Parathyroid adenoma (tissue), 2 donors: ENCODE measurements around the gene TXNDC15.
"Not testable (repeated sequence)": the region's sequence is repeated elsewhere in the genome, so short reads cannot be mapped to it uniquely, and the experiment has no call there.

Experiments used
- H2AFZ ChIP-seq: fragments of 300-600 bp; sonication (generic); one replicate; pipeline ENCODE4 v1.7.0; 2017; ENCODE audit warnings: antibody characterized with exemption, mild to moderate bottlenecking
- H3K27ac ChIP-seq: fragments of 300-600 bp; sonication (generic); one replicate; pipeline ENCODE4 v1.7.0; 2017
- H3K27me3 ChIP-seq: fragments of 300-600 bp; sonication (generic); one replicate; pipeline ENCODE4 v1.7.0; 2017; ENCODE audit warnings: low read length; ENCODE audit not compliant: control insufficient read depth, insufficient read depth
- H3K36me3 ChIP-seq: fragments of 300-600 bp; sonication (generic); one replicate; pipeline ENCODE4 v1.7.0; 2017; ENCODE audit warnings: low read length; ENCODE audit not compliant: control insufficient read depth, insufficient read depth
- H3K4me1 ChIP-seq: fragments of 300-600 bp; sonication (generic); one replicate; pipeline ENCODE4 v1.7.0; 2017; ENCODE audit warnings: control low read depth
- H3K4me2 ChIP-seq: fragments of 300-600 bp; sonication (generic); one replicate; pipeline ENCODE4 v1.7.0; 2017; ENCODE audit warnings: low read length
- H3K4me3 ChIP-seq: fragments of 300-600 bp; sonication (generic); one replicate; pipeline ENCODE4 v1.7.0; 2017; ENCODE audit warnings: low read depth, low read length
- H3K79me2 ChIP-seq: fragments of 300-600 bp; sonication (generic); one replicate; pipeline ENCODE4 v1.7.0; 2017; ENCODE audit warnings: control low read depth
- H3K9ac ChIP-seq: fragments of 300-600 bp; sonication (generic); one replicate; pipeline ENCODE4 v1.7.0; 2017; ENCODE audit warnings: mild to moderate bottlenecking
- H3K9me3 ChIP-seq: fragments of 300-600 bp; sonication (generic); one replicate; pipeline ENCODE4 v1.7.0; 2017; ENCODE audit warnings: low read length; ENCODE audit not compliant: control insufficient read depth
- TF ChIP-seq, protein P1 (sequence below): fragments of 300-600 bp; sonication (generic); IDR thresholded peaks from one replicate; pipeline ENCODE4 v1.7.0; 2017; ENCODE audit warnings: antibody characterized with exemption, mild to moderate bottlenecking
- donor health status: primary hyperparathyroidism.

TXNDC15 gene

DNA sequence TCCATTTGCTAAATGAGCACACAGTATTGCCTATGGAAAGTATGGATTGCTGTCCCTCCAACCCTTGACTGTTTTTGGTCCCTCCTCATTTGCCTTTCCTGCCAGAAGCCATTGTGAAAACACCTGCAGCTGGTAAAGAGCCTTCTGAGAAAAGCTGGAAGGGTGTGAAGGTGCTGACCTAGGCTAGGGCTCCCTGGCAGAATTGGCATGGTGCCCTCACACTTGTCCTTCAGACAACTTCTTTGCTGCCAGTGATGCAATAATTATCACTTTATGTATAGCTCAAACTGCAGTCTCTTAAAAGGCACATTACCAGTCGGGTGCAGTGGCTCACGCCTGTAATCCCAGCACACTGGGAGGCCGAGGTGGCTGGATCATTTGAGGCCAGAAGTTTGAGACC, 4.2 kb downstream of the TXNDC15 start:
- Histone ChIP-seq H3K4me1 (peaks cover 4% of the 10 kb centered on the region), H3K4me2 (no peak overlapping the region), H3K27ac (no peak overlapping the region), H3K9ac (no peak overlapping the region), H3K9me3 (no peaks in the 10 kb centered on the region), H3K79me2 (peaks cover 40% of the 10 kb centered on the region), H3K36me3 (no peaks in the 10 kb centered on the region), H2AFZ (no peak overlapping the region), H3K4me3 (no peak overlapping the region), H3K27me3 (no peaks in the 10 kb centered on the region)
- TF ChIP-seq, protein P1, sequence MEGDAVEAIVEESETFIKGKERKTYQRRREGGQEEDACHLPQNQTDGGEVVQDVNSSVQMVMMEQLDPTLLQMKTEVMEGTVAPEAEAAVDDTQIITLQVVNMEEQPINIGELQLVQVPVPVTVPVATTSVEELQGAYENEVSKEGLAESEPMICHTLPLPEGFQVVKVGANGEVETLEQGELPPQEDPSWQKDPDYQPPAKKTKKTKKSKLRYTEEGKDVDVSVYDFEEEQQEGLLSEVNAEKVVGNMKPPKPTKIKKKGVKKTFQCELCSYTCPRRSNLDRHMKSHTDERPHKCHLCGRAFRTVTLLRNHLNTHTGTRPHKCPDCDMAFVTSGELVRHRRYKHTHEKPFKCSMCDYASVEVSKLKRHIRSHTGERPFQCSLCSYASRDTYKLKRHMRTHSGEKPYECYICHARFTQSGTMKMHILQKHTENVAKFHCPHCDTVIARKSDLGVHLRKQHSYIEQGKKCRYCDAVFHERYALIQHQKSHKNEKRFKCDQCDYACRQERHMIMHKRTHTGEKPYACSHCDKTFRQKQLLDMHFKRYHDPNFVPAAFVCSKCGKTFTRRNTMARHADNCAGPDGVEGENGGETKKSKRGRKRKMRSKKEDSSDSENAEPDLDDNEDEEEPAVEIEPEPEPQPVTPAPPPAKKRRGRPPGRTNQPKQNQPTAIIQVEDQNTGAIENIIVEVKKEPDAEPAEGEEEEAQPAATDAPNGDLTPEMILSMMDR, result no peak

DNA sequence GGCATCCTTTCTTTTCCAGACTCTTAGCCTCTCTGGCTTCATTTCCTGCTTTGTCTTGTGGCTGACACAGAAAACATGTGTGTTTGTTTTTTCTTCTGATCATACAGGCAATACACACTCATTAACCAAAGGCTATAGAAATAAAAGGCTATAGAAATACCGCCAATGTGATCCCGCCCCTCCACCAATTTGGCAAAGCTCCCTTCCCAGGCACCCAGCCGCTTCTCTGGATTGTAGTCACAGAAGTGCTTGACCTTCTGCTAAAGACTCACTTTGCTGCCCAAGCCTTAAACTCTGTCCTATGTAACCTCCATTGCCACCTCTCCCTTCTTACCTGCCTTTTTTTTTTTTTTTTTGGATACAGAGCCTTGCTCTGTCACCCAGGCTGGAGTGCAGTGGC, 5.3 kb downstream of the TXNDC15 start:
- no peaks in the 10 kb centered on the region for H3K9me3 ChIP-seq
- no peaks in the 10 kb centered on the region for H3K27me3 ChIP-seq
- H3K9ac ChIP-seq, result no peak overlapping the region
- H3K4me2 ChIP-seq, result no peak overlapping the region
- H3K4me3 ChIP-seq, result no peak overlapping the region
- no peaks in the 10 kb centered on the region for H3K4me1 ChIP-seq
- no peak overlapping the region for H3K27ac ChIP-seq
- no peak overlapping the region for H2AFZ ChIP-seq
- H3K36me3 ChIP-seq, result no peaks in the 10 kb centered on the region
- TF ChIP-seq, protein P1, result no peak
- H3K79me2 ChIP-seq, result peaks cover 37% of the 10 kb centered on the region

- not testable (repeated sequence) for H3K4me1 ChIP-seq, H3K27me3 ChIP-seq, H3K36me3 ChIP-seq, H2AFZ ChIP-seq, H3K9ac ChIP-seq, H3K9me3 ChIP-seq, H3K4me3 ChIP-seq, H3K27ac ChIP-seq, H3K4me2 ChIP-seq
- peaks cover 40% of the 10 kb centered on the region for H3K79me2 ChIP-seq
Measured at GRCh38 chr5:134880937-134881336, 6.8 kb downstream of the TXNDC15 start.

GRCh38 chr5:134881711-134882110, 7.5 kb downstream of the TXNDC15 start:
- peaks cover 44% of the 10 kb centered on the region for H3K79me2 ChIP-seq
- not testable (repeated sequence) for H2AFZ ChIP-seq, H3K27me3 ChIP-seq, H3K9ac ChIP-seq, H3K4me3 ChIP-seq, H3K4me2 ChIP-seq, H3K9me3 ChIP-seq, H3K27ac ChIP-seq, H3K4me1 ChIP-seq, H3K36me3 ChIP-seq

DNA sequence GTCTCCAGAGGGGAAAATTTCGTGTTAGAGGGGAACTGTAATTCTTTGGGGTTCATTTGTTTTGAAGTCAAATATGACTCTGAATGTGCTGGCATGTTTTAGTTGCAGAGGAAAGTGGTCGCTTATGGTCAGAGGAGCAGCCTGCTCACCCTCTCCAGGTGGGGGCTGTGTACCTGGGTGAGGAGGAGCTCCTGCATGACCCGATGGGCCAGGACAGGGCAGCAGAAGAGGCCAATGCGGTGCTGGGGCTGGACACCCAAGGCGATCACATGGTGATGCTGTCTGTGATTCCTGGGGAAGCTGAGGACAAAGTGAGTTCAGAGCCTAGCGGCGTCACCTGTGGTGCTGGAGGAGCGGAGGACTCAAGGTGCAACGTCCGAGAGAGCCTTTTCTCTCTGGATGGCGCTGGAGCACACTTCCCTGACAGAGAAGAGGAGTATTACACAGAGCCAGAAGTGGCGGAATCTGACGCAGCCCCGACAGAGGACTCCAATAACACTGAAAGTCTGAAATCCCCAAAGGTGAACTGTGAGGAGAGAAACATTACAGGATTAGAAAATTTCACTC, 13.5 kb downstream of the TXNDC15 start:
- no peak overlapping the region for H3K27ac ChIP-seq
- H3K4me2 ChIP-seq, result no peak overlapping the region
- H3K9me3 ChIP-seq, result no peaks in the 10 kb centered on the region
- H3K36me3 ChIP-seq, result no peaks in the 10 kb centered on the region
- TF ChIP-seq, protein P1, result no peak
- H3K27me3 ChIP-seq, result no peaks in the 10 kb centered on the region
- H3K4me1 ChIP-seq, result no peaks in the 10 kb centered on the region
- no peak overlapping the region for H3K4me3 ChIP-seq
- peaks cover 30% of the 10 kb centered on the region for H3K79me2 ChIP-seq
- no peak overlapping the region for H2AFZ ChIP-seq
- no peak overlapping the region for H3K9ac ChIP-seq

DNA sequence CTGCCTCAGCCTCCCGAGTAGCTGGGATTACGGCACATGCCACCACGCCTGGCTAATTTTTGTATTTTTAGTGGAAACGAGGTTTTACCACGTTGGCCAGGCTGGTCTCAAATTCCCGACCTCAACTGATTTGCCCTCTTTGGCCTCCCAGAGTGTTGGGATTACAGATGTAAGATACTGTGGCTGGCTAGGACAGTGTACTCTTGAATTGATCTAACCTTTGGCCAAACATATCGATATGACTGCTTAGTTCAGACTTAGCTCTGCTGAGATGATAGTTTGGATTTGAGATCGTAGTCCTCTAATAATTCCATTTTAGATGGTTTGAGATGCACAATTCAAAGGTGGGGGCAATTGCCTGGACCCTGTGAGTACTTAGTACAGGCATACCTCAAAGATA, 15.2 kb downstream of the TXNDC15 start:
- TF ChIP-seq, protein P1, result no peak
- H3K36me3 ChIP-seq, result no peaks in the 10 kb centered on the region
- no peak overlapping the region for H3K9ac ChIP-seq
- H3K79me2 ChIP-seq, result peaks cover 26% of the 10 kb centered on the region
- H3K4me1 ChIP-seq, result no peaks in the 10 kb centered on the region
- no peak overlapping the region for H3K4me3 ChIP-seq
- no peaks in the 10 kb centered on the region for H3K27me3 ChIP-seq
- H2AFZ ChIP-seq, result no peak overlapping the region
- no peak overlapping the region for H3K4me2 ChIP-seq
- no peaks in the 10 kb centered on the region for H3K9me3 ChIP-seq
- H3K27ac ChIP-seq, result no peak overlapping the region
